Measurements from ENCODE around the gene REEP5. TPM values are rescaled to one million over a fixed set of nuclear protein-coding genes. Genes with fewer than 3 reads are reported as not detected.

REEP5 gene
- total RNA-seq, 3 donors from 2014 or later, result 96.4 to 177 (median 117) TPM

- no peak for DNase-seq (ENCODE audit: low spot score in 2 of 2)
- no peak for TF ChIP-seq CTCF (IDR thresholded peaks at IDR 0.05)
- no peak for TF ChIP-seq POLR2AphosphoS5 (IDR thresholded peaks at IDR 0.05)
- no peak for TF ChIP-seq POLR2A (IDR thresholded peaks at IDR 0.05)
- Histone ChIP-seq H3K27ac (no peak overlapping the region), H3K4me3 (no peak overlapping the region), H3K36me3 (no peaks in the 10 kb centered on the region), H3K9me3 (no peaks in the 10 kb centered on the region), H3K27me3 (no peaks in the 10 kb centered on the region), H3K4me1 (no peaks in the 10 kb centered on the region)
- intact Hi-C loops (cut with DNase I; ENCODE audit: low total_unique reads), result no loop called here
These were observed 35.2 kb upstream of the REEP5 start for GRCh38 chr5:112957036-112957808.

- no peak for DNase-seq (ENCODE audit: low spot score in 2 of 2)
- H3K4me1 ChIP-seq, result no peaks in the 10 kb centered on the region
- H3K27ac ChIP-seq, result no peak overlapping the region
- intact Hi-C loops (cut with DNase I; ENCODE audit: low total_unique reads), result no loop called here
- TF ChIP-seq CTCF (IDR thresholded peaks at IDR 0.05), result no peak
- no peak for TF ChIP-seq POLR2A (IDR thresholded peaks at IDR 0.05)
- H3K4me3 ChIP-seq, result no peak overlapping the region
- no peaks in the 10 kb centered on the region for H3K9me3 ChIP-seq
- no peaks in the 10 kb centered on the region for H3K36me3 ChIP-seq
- no peaks in the 10 kb centered on the region for H3K27me3 ChIP-seq
These were observed 34.6 kb upstream of the REEP5 start for GRCh38 chr5:112956606-112957005.

GRCh38 chr5:112951124-112951702 is 29.2 kb upstream of the REEP5 start:
- Histone ChIP-seq H3K27ac (no peak overlapping the region), H3K36me3 (no peaks in the 10 kb centered on the region), H3K4me1 (no peaks in the 10 kb centered on the region), H3K4me3 (no peak overlapping the region), H3K27me3 (no peaks in the 10 kb centered on the region), H3K9me3 (no peaks in the 10 kb centered on the region)
- intact Hi-C loops (cut with DNase I; ENCODE audit: low total_unique reads), result no loop called here
- TF ChIP-seq POLR2AphosphoS5 (IDR thresholded peaks at IDR 0.05) (no peak), POLR2A (IDR thresholded peaks at IDR 0.05) (no peak), CTCF (IDR thresholded peaks at IDR 0.05) (no peak)
- DNase-seq (ENCODE audit: low spot score in 2 of 2), result no peak

- Histone ChIP-seq H3K4me3 (no peak overlapping the region), H3K4me1 (no peaks in the 10 kb centered on the region), H3K36me3 (no peaks in the 10 kb centered on the region), H3K27ac (no peak overlapping the region), H3K27me3 (no peaks in the 10 kb centered on the region), H3K9me3 (no peaks in the 10 kb centered on the region)
- TF ChIP-seq POLR2AphosphoS5 (IDR thresholded peaks at IDR 0.05) (no peak), POLR2A (IDR thresholded peaks at IDR 0.05) (no peak), CTCF (IDR thresholded peaks at IDR 0.05) (no peak)
- DNase-seq (ENCODE audit: low spot score in 2 of 2), result no peak
- intact Hi-C loops (cut with DNase I; ENCODE audit: low total_unique reads), result no loop called here
These were observed 26.4 kb upstream of the REEP5 start for GRCh38 chr5:112948458-112948857.

GRCh38 chr5:112940670-112941069 is 18.6 kb upstream of the REEP5 start:
- H3K27me3 ChIP-seq, result no peaks in the 10 kb centered on the region
- no peaks in the 10 kb centered on the region for H3K4me1 ChIP-seq
- DNase-seq (ENCODE audit: low spot score in 2 of 2), result no peak
- H3K9me3 ChIP-seq, result no peaks in the 10 kb centered on the region
- TF ChIP-seq CTCF (IDR thresholded peaks at IDR 0.05) (no peak), POLR2AphosphoS5 (IDR thresholded peaks at IDR 0.05) (no peak), POLR2A (IDR thresholded peaks at IDR 0.05) (no peak)
- H3K4me3 ChIP-seq, result no peak overlapping the region
- no peak overlapping the region for H3K27ac ChIP-seq
- H3K36me3 ChIP-seq, result no peaks in the 10 kb centered on the region
- intact Hi-C loops (cut with DNase I; ENCODE audit: low total_unique reads), result no loop called here
